ENCODE measurements around the gene RBFA.

- TF ChIP-seq, protein P1, sequence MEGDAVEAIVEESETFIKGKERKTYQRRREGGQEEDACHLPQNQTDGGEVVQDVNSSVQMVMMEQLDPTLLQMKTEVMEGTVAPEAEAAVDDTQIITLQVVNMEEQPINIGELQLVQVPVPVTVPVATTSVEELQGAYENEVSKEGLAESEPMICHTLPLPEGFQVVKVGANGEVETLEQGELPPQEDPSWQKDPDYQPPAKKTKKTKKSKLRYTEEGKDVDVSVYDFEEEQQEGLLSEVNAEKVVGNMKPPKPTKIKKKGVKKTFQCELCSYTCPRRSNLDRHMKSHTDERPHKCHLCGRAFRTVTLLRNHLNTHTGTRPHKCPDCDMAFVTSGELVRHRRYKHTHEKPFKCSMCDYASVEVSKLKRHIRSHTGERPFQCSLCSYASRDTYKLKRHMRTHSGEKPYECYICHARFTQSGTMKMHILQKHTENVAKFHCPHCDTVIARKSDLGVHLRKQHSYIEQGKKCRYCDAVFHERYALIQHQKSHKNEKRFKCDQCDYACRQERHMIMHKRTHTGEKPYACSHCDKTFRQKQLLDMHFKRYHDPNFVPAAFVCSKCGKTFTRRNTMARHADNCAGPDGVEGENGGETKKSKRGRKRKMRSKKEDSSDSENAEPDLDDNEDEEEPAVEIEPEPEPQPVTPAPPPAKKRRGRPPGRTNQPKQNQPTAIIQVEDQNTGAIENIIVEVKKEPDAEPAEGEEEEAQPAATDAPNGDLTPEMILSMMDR (IDR thresholded peaks at IDR 0.05), result no peak
- no peak for TF ChIP-seq POLR2A (IDR thresholded peaks at IDR 0.05)
Measured at GRCh38 chr18:80034852-80035406, 695 bp downstream of the RBFA start.

All from heart left ventricle (tissue), 13 donors.